ENCODE results near the gene ZBTB40. TPM values are rescaled to one million over a fixed set of nuclear protein-coding genes. Genes with fewer than 3 reads are reported as not detected.

Gene ZBTB40
- total and polyA plus RNA-seq, 8 donors = 2.1 to 39.3 (median 14.0) TPM

GRCh38 chr1:22527555-22528296, 76.1 kb downstream of the ZBTB40 start:
- no peak for TF ChIP-seq CTCF (IDR thresholded peaks at IDR 0.05)
- no peak for TF ChIP-seq EP300 (IDR thresholded peaks at IDR 0.05)
- TF ChIP-seq POLR2AphosphoS5 (IDR thresholded peaks at IDR 0.05) = no peak
- TF ChIP-seq POLR2A (IDR thresholded peaks at IDR 0.05) = no peak
- Histone ChIP-seq H3K9me3 (no peaks in the 10 kb centered on the region), H3K36me3 (peaks cover 44 to 71% (median 63%) of the 10 kb centered on the region in 4 donors), H3K4me3 (no peak overlapping the region), H3K27me3 (no peaks in the 10 kb centered on the region), H3K4me1 (peaks cover 0 to 17% (median 8%) of the 10 kb centered on the region in 4 donors), H3K27ac (no peak overlapping the region)
- intact Hi-C loops (cut with DNase I; ENCODE audit: low total_unique reads) = no loop called here
- 74 to 92% (median 87%) methylated on average over 14 to 15 of the region's 15 CpGs for WGBS, 5 donors
- peak in 1 of 2 donors; percentile 50 for DNase-seq

- Histone ChIP-seq H3K9me3 (no peaks in the 10 kb centered on the region), H3K4me1 (peaks cover 0 to 17% (median 8%) of the 10 kb centered on the region in 4 donors), H3K27ac (no peak overlapping the region), H3K27me3 (no peaks in the 10 kb centered on the region), H3K36me3 (peaks cover 44 to 71% (median 60%) of the 10 kb centered on the region in 4 donors), H3K4me3 (no peak overlapping the region)
- TF ChIP-seq EP300 (IDR thresholded peaks at IDR 0.05) (no peak), POLR2AphosphoS5 (IDR thresholded peaks at IDR 0.05) (no peak), CTCF (IDR thresholded peaks at IDR 0.05) (no peak), POLR2A (IDR thresholded peaks at IDR 0.05) (no peak)
- DNase-seq = no peak
- intact Hi-C loops (cut with DNase I; ENCODE audit: low total_unique reads) = no loop called here
- WGBS, 5 donors = 96 to 99% (median 97%) methylated on average over 7 of the region's 7 CpGs
These were observed 76.8 kb downstream of the ZBTB40 start for GRCh38 chr1:22528451-22528850.

GRCh38 chr1:22529901-22530621, 78.4 kb downstream of the ZBTB40 start:
- no peaks in the 10 kb centered on the region for H3K27me3 ChIP-seq
- H3K9me3 ChIP-seq = no peaks in the 10 kb centered on the region
- intact Hi-C loops (cut with DNase I; ENCODE audit: low total_unique reads) = no loop called here
- peak overlapping the region in 3 of 5 donors; percentile 3 to 66 (median 49) for H3K27ac ChIP-seq
- no peak for TF ChIP-seq EP300 (IDR thresholded peaks at IDR 0.05)
- TF ChIP-seq POLR2A (IDR thresholded peaks at IDR 0.05) = no peak
- no peak for TF ChIP-seq POLR2AphosphoS5 (IDR thresholded peaks at IDR 0.05)
- no peak for TF ChIP-seq CTCF (IDR thresholded peaks at IDR 0.05)
- H3K4me1 ChIP-seq = peaks cover 0 to 17% (median 8%) of the 10 kb centered on the region in 4 donors
- H3K4me3 ChIP-seq = no peak overlapping the region
- DNase-seq = peak in 1 of 2 donors; percentile 90
- WGBS, 5 donors = 63 to 75% (median 72%) methylated on average over 12 of the region's 12 CpGs
- peaks cover 28 to 65% (median 47%) of the 10 kb centered on the region in 4 donors for H3K36me3 ChIP-seq

GRCh38 chr1:22530715-22531114, 79.1 kb downstream of the ZBTB40 start:
- 76 to 89% (median 81%) methylated on average over 3 of the region's 3 CpGs for WGBS, 5 donors
- TF ChIP-seq POLR2AphosphoS5 (IDR thresholded peaks at IDR 0.05) = no peak
- TF ChIP-seq EP300 (IDR thresholded peaks at IDR 0.05) = no peak
- no peak for TF ChIP-seq POLR2A (IDR thresholded peaks at IDR 0.05)
- no peak for TF ChIP-seq CTCF (IDR thresholded peaks at IDR 0.05)

More at GRCh38 chr1:22530715-22531114, 79.1 kb downstream of the ZBTB40 start:
- Histone ChIP-seq H3K4me1 (peaks cover 0 to 17% (median 8%) of the 10 kb centered on the region in 4 donors), H3K27me3 (no peaks in the 10 kb centered on the region), H3K36me3 (peaks cover 24 to 60% (median 42%) of the 10 kb centered on the region in 4 donors), H3K9me3 (no peaks in the 10 kb centered on the region), H3K4me3 (no peak overlapping the region), H3K27ac (peak overlapping the region in 3 of 5 donors; percentile 3 to 66 (median 49))
- no peak for DNase-seq
- intact Hi-C loops (cut with DNase I; ENCODE audit: low total_unique reads) = no loop called here
